GM12878 (cell line): Measurements from ENCODE around the gene KRTAP10-2.

Experiments
- EP300 ChIP-seq, 2 experiments: fragments of 150-350 bp in 1 of 2; IDR thresholded peaks; 2 replicates each; pipeline ENCODE4 v1.6.1; 2011 to 2012; ENCODE audit warnings: low read depth in 2 of 2, low read length in 2 of 2, borderline replicate concordance in 1 of 2, improper control_type of control experiment in 1 of 2, inconsistent platforms in 1 of 2; ENCODE audit not compliant: control insufficient read depth in 1 of 2
- EZH2 ChIP-seq: IDR thresholded peaks from 2 replicates; pipeline ENCODE4 v1.6.1; 2012; ENCODE audit warnings: low read depth, mild to moderate bottlenecking, control low read depth, inconsistent platforms, low read length, borderline replicate concordance; ENCODE audit not compliant: control insufficient read depth
- HCFC1 ChIP-seq: fragments of 150-350 bp; IDR thresholded peaks from 2 replicates; pipeline ENCODE4 v1.6.1; 2014; ENCODE audit warnings: low read length
- MYC ChIP-seq: IDR thresholded peaks from 2 replicates; pipeline ENCODE4 v1.6.1; 2011; ENCODE audit warnings: mild to moderate bottlenecking, low read length, moderate library complexity, inconsistent platforms; ENCODE audit not compliant: insufficient read depth, insufficient replicate concordance, insufficient read length, severe bottlenecking
- TF ChIP-seq, protein P1 (sequence below): IDR thresholded peaks from 2 replicates; pipeline ENCODE4 v1.6.1; 2012; ENCODE audit warnings: low read length, inconsistent platforms

DNA sequence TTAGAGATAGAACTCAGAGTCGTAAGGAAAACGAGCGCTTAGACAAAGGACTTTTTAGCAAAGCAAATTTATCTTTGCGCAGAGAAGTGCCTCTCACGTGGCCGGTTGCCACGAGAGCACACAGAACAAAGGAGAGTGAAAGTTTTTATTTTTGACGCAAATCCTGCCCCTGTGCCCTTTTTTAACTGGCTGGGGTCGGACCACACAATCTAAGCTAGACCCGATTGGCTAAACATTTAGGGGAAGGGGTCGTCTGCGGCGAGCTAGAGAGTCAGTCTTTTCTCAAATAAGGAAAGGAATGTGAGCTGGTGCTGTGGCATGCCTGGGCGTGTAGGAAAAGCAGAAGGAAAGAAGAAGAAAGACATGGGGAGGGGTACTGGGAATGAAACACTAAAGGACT lies 2.4 kb downstream of the KRTAP10-2 start:
- TF ChIP-seq, protein P1, sequence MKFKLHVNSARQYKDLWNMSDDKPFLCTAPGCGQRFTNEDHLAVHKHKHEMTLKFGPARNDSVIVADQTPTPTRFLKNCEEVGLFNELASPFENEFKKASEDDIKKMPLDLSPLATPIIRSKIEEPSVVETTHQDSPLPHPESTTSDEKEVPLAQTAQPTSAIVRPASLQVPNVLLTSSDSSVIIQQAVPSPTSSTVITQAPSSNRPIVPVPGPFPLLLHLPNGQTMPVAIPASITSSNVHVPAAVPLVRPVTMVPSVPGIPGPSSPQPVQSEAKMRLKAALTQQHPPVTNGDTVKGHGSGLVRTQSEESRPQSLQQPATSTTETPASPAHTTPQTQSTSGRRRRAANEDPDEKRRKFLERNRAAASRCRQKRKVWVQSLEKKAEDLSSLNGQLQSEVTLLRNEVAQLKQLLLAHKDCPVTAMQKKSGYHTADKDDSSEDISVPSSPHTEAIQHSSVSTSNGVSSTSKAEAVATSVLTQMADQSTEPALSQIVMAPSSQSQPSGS: no peak
- no peak for TF ChIP-seq EZH2
- no peak for TF ChIP-seq EP300 (IDR thresholded peaks at IDR 0.05; ENCODE audit: borderline replicate concordance in 1 of 2, control insufficient read depth in 1 of 2, low read depth in 2 of 2, low read length in 2 of 2)
- no peak for TF ChIP-seq HCFC1
- TF ChIP-seq MYC: no peak
